GM18861 (cell line): Measurements from ENCODE around the gene ELSPBP1.
"Not testable (repeated sequence)": the region's sequence is repeated elsewhere in the genome, so short reads cannot be mapped to it uniquely, and the experiment has no call there.

Source experiments
- ATAC-seq: cut with Tn5 transposase; IDR thresholded peaks from one replicate; pipeline ENCODE4 v1.9.1; 2021; ENCODE audit not compliant: unreplicated experiment

The ELSPBP1 gene

GRCh38 chr19:48041877-48042580, 47.6 kb downstream of the ELSPBP1 start:
- no peak for ATAC-seq

GRCh38 chr19:48043675-48044258, 49.3 kb downstream of the ELSPBP1 start, which contains the start of gene CABP5:
TSS of gene CABP5 (minus strand) at chr19:48044079. CDS start at chr19:48043922, 157 bp downstream.
- no peak for ATAC-seq

DNA sequence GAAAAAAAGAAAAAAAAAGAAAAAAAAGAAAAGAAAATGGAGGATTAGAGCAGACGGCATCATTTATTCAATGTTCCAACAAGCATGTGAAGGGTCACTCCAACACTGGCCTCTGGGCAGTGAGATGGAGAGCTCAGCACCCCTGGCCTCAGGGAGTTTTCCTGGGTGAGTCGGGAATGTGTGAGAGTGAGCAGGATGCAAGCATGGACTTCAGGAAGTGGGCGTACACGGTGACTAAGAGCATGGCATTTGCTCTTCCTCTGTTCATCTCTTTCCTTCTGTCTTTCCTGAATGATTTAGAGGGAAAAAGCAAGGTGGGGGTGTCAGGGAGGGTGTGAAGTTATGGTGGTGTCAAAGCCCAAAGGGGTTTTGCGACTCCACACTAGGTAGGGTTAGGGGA, 50.1 kb downstream of the ELSPBP1 start:
- no peak for ATAC-seq

DNA sequence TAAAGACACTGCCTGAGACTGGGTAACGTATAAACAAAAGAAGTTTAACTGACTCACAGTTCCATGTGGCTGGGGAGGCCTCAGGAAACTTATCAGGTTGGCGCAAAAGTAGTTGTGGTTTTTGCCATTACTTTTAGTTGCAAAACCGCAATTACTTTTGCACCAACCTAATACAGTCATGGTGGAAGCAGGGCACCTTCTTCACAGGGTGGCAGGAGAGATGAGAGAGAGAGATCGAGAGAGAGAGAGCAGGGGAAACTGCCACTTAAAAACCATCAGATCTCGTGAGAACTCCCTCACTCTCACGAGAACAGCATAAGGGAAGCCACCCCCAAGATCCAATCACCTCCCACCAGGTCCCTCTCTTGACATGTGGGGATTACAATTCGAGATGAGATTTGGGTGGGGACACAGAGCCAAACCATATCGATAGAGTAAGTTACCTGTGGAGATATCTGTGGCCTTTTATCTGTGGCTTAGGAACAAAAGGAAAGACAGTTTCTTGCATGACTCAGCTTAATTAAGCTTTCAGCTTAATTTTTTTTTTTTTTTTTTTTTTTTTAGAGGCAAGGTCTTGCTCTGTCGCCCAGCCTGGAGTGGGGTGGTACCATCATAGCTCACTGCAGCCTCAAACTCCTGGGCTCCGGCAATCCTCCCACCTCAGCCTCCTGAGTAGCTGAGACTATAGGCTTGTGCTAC, 57.1 kb downstream of the ELSPBP1 start:
- ATAC-seq: no peak

GRCh38 chr19:48053076-48053475, 58.6 kb downstream of the ELSPBP1 start:
- ATAC-seq: no peak

DNA sequence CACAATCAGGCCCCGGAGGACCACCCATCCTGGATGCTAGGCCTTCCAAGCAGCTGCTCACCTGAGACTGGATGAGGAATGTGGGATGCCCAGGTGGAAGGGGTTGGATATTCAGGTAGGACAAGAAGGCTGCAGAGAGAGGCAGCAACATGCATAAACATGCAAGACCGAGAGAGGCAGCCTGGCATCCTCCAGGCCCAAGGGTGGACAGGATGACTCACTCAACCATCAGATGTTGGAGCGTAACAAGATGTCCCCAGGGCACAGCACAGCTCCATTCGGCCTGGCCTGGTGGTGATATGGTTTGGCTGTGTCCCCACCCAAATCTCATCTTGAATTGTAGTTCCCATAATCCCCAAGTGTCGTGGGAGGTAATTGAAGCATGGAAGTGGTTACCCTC, 59.4 kb downstream of the ELSPBP1 start:
- no peak for ATAC-seq

DNA sequence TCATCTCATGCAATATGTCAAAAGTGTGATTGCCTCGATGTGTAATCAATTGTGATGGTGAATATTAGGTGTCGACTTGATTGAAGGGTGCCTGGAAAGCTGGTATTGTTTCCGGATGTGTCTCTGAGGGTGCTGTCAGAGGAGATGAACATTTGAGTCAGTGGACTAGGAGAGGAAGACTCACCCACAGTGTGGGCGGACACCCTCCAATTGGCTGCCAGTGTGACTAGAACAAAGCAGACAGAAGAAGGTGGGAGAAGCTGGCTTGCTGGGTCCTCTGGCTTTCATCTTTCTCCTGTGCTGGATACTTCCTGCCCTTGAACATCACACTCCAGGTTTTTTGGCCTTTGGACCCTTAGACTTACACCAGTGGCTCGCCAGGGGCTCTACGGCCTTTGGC, 64.9 kb downstream of the ELSPBP1 start:
- no peak for ATAC-seq

DNA sequence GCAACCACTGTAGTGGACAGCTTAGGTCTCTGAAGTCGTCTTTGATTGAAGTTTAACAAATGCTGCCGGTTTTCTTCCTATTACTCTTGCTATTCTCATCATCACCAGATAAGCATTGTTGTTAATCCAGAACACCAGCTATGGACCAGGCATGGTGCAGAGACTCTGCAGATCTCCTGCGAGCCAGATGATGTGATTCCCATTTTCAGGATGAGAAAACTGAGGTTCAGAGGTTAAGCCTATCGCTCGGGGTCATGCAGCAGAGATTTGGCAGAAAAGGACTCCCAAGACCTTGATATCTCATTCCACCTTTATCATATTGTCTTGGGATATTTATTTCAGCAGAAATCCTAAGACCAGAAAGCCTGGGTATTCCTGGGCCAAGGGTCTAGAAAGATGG, 65.9 kb downstream of the ELSPBP1 start:
- ATAC-seq: no peak

DNA sequence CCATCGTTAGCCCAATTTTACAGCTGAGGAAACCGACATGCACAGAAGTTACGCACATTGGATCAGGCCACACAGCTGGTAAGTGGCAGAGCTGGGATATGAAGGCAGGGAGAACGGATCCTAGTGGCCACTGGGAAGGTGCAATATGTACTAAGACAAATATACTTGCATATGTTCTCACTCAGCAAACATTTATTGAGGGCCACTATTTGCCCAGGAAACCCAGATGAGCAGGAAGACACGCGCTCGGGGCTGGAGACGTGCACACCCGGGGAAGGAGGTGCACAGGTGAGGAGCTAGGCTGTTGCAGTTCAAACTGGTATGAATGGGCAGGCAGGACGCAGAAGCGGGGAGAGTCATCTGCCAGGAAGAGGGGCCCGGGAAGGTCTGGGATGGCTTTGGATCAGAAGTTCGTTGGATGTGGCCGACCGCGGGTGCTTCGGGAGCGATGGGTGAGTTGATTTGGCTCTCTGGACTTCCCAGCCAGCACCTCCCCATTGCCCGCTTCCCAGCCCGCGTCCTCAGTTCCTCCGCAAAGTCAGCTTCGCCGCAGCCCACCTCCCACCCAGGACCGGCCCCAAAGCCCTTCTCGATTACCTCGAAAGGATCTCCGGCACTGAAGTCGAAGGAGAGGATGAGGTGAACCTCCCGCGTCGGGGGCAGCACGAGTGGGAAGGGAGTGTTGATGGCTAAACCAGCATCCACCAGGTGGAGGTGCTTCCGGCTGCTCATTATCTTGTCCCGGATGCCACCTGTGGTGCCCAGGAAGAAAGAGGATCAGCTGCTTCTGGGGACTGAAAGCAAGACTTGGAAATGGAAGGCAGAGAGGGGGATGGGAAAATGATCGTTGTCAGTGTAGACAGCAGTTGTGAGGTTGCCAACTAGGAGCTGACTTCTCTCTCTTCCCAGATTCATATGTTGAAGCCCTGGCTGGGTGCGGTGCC, 67.2 kb downstream of the ELSPBP1 start:
- ATAC-seq: no peak

- no peak for ATAC-seq
Measured at GRCh38 chr19:48064509-48064908, 70.1 kb downstream of the ELSPBP1 start.

DNA sequence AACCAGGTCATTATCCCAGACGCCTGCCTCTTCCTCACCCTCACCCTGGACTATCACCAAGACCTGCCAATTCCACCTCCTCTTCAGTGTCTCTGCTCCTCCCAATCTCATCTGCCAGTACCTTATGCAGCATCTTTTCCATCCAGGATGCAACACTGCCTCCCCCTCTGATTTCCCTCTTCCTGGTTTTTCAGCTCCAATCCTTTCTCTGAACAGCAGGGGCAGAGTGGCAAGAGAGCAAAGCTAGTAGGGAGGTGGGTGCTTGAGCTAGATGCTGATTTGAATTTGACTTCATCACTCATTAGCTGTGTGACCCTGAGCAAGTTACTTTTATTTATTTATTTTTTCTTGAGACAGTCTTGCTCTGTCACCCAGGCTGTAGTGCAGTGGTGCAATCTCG, 75.0 kb downstream of the ELSPBP1 start:
- ATAC-seq: no peak

- not testable (repeated sequence) for ATAC-seq
Measured at GRCh38 chr19:48070177-48070769, 75.8 kb downstream of the ELSPBP1 start.
